ENCODE measurements around the gene RAB11FIP4. TPM values are rescaled to one million over a fixed set of nuclear protein-coding genes. Genes with fewer than 3 reads are reported as not detected.

RAB11FIP4 gene
- total RNA-seq, 3 donors from 2014 or later (not counting 1 experiment from before 2014, with no cell fraction given), result 81.4 to 121 (median 102) TPM

DNA sequence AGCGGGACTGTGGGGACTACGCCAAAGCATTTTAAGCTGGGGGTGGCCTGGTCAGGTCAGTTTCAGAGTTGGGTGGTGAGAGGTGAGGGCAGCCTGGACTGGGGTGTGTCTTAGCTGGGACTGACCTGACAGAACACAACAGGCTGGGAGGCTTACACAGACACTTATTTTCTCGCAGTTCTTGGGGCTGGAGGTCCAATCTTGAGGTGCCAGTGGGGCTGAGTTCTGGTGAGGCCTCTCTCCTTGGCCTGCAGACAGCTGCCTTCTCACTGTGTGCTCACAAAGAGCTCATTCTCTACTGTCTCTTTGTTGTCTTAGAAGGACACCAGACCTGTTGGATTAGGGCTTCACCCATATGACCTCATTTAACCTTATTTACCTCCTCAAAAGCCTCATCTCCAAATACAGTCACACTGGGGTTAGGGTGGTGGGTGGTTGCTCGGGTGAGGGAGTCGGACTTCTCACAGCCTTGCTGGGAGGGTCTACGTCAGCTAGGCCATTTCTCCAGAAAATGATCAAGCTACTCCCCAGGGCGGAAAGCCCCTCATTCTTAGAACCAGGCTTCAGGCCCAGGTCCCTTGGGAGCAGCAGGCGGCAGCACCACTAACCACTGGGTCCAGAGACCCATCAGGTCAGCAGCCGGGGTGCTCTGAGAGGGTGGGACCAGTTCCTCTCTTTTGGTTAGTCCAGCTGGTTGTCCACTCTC, 149.3 kb downstream of the RAB11FIP4 start:
- H3K27ac ChIP-seq (ENCODE audit: low read length), result no peak overlapping the region
- no peak overlapping the region for H3K4me3 ChIP-seq (ENCODE audit: low read length)
- H3K9me3 ChIP-seq (ENCODE audit: control insufficient read depth, insufficient read depth, low read length), result no peaks in the 10 kb centered on the region
- H3K9me3 Mint-ChIP-seq, result no peaks in the 10 kb centered on the region
- H3K27me3 ChIP-seq (ENCODE audit: control insufficient read depth, insufficient read depth, low read length), result no peaks in the 10 kb centered on the region
- TF ChIP-seq, protein P1, sequence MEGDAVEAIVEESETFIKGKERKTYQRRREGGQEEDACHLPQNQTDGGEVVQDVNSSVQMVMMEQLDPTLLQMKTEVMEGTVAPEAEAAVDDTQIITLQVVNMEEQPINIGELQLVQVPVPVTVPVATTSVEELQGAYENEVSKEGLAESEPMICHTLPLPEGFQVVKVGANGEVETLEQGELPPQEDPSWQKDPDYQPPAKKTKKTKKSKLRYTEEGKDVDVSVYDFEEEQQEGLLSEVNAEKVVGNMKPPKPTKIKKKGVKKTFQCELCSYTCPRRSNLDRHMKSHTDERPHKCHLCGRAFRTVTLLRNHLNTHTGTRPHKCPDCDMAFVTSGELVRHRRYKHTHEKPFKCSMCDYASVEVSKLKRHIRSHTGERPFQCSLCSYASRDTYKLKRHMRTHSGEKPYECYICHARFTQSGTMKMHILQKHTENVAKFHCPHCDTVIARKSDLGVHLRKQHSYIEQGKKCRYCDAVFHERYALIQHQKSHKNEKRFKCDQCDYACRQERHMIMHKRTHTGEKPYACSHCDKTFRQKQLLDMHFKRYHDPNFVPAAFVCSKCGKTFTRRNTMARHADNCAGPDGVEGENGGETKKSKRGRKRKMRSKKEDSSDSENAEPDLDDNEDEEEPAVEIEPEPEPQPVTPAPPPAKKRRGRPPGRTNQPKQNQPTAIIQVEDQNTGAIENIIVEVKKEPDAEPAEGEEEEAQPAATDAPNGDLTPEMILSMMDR (IDR thresholded peaks at IDR 0.05), result no peak
- DNase-seq (no peak), ATAC-seq (no peak)
- H3K36me3 ChIP-seq (ENCODE audit: control insufficient read depth, insufficient read depth, low read length), result no peaks in the 10 kb centered on the region
- peaks cover 0 to 5% of the 10 kb centered on the region in 2 donors for H3K4me1 Mint-ChIP-seq
- intact Hi-C loops (cut with micrococcal nuclease), result no loop called here
- no peaks in the 10 kb centered on the region for H3K27me3 Mint-ChIP-seq (ENCODE audit: low read depth in 2 of 2)
- no peak overlapping the region for H3K27ac Mint-ChIP-seq
- no peak overlapping the region for H3K4me3 Mint-ChIP-seq
- H3K4me1 ChIP-seq (ENCODE audit: control insufficient read depth, insufficient read depth, low read length), result peaks cover 27% of the 10 kb centered on the region
- 93% methylated on average over 8 of the region's 9 CpGs for WGBS (ENCODE audit: insufficient coverage)
- no peaks in the 10 kb centered on the region for H3K36me3 Mint-ChIP-seq

DNA sequence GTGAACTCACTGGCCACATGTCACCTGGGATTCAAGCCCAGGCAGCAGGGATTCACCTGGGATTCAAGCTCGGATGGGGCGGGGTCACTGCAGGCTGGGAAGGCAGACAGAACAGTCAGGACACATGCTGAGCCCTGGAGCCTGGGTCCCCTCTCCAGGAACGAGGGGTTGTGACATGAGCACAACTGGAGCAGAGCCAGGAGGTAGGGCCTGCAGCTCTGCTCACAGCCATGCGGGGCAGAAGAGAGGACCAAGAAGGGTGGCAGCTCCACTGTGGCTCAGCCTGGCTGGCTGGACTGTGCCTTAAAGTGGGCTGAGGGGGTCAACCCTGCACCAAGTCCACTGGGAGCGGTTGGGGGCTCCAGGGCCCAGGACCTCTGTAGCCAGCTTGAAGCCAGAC, 150.1 kb downstream of the RAB11FIP4 start:
- WGBS (ENCODE audit: insufficient coverage), result 87% methylated on average over 5 of the region's 5 CpGs
- Histone ChIP-seq H3K27me3 (ENCODE audit: control insufficient read depth, insufficient read depth, low read length) (no peaks in the 10 kb centered on the region), H3K4me1 (ENCODE audit: control insufficient read depth, insufficient read depth, low read length) (peaks cover 19% of the 10 kb centered on the region), H3K4me3 (ENCODE audit: low read length) (no peak overlapping the region), H3K27ac (ENCODE audit: low read length) (no peak overlapping the region), H3K9me3 (ENCODE audit: control insufficient read depth, insufficient read depth, low read length) (no peaks in the 10 kb centered on the region), H3K36me3 (ENCODE audit: control insufficient read depth, insufficient read depth, low read length) (no peaks in the 10 kb centered on the region)
- DNase-seq (no peak), ATAC-seq (no peak)
- Mint-ChIP-seq H3K36me3 (no peaks in the 10 kb centered on the region), H3K27ac (no peak overlapping the region), H3K4me3 (no peak overlapping the region), H3K27me3 (ENCODE audit: low read depth in 2 of 2) (no peaks in the 10 kb centered on the region), H3K9me3 (no peaks in the 10 kb centered on the region), H3K4me1 (peaks cover 0 to 5% of the 10 kb centered on the region in 2 donors)
- intact Hi-C loops (cut with micrococcal nuclease), result no loop called here
- TF ChIP-seq, protein P1 (IDR thresholded peaks at IDR 0.05), result no peak

DNA sequence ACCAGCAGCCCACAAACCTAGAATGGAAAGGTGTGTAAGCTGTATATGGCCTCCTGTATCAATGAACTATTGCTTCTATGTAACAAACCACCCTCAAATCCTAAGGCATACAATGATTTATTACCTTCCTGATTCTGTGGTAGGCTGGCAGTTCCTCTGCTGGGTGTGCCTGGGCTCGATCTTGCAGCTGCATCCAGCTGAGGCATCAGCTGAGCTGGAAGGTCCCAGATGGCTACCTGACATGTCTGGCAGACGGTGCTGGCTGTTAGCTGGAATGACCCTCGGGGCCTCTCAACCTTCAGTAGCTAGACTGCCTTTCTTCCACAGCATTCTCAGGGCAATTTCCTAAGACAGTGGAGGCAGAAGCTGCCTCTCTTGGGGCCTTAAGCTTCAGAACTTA, 152.7 kb downstream of the RAB11FIP4 start:
- Histone ChIP-seq H3K27ac (ENCODE audit: low read length) (no peak overlapping the region), H3K4me3 (ENCODE audit: low read length) (no peak overlapping the region), H3K4me1 (ENCODE audit: control insufficient read depth, insufficient read depth, low read length) (peaks cover 6% of the 10 kb centered on the region), H3K9me3 (ENCODE audit: control insufficient read depth, insufficient read depth, low read length) (no peaks in the 10 kb centered on the region), H3K27me3 (ENCODE audit: control insufficient read depth, insufficient read depth, low read length) (no peaks in the 10 kb centered on the region), H3K36me3 (ENCODE audit: control insufficient read depth, insufficient read depth, low read length) (no peaks in the 10 kb centered on the region)
- H3K27ac Mint-ChIP-seq, result no peak overlapping the region
- ATAC-seq (no peak), DNase-seq (no peak)
- WGBS (ENCODE audit: insufficient coverage), result 23% methylated on average over 3 of the region's 3 CpGs
- H3K4me3 Mint-ChIP-seq, result no peak overlapping the region
- H3K9me3 Mint-ChIP-seq, result no peaks in the 10 kb centered on the region
- H3K36me3 Mint-ChIP-seq, result no peaks in the 10 kb centered on the region
- H3K27me3 Mint-ChIP-seq (ENCODE audit: low read depth in 2 of 2), result no peaks in the 10 kb centered on the region
- TF ChIP-seq, protein P1 (IDR thresholded peaks at IDR 0.05), result no peak
- H3K4me1 Mint-ChIP-seq, result peaks cover 0 to 5% of the 10 kb centered on the region in 2 donors
- intact Hi-C loops (cut with micrococcal nuclease), result no loop called here

DNA sequence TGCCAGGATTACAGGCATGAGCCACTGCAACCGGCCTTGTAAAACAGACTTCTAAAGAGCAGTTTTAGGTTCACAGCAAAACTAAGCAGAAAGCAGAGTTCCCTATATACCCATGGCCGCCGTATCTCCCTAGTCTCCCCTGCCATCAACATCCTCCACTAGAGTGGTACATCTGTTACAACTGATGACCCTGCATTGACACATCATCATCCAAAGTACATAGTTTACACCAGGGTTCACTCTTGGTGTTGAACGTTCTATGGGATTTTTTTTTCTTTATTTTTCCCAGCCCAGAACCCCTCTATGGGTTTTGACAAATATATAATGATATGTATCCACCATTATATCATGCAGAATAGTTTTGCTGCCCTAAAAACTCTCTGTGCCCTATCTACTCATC, 155.2 kb downstream of the RAB11FIP4 start:
- Mint-ChIP-seq H3K9me3 (no peaks in the 10 kb centered on the region), H3K27ac (no peak overlapping the region), H3K27me3 (ENCODE audit: low read depth in 2 of 2) (no peaks in the 10 kb centered on the region), H3K4me1 (peaks cover 9 to 17% of the 10 kb centered on the region in 2 donors), H3K36me3 (no peaks in the 10 kb centered on the region), H3K4me3 (no peak overlapping the region)
- 97% methylated on average over 3 of the region's 4 CpGs for WGBS (ENCODE audit: insufficient coverage)
- no peak for ATAC-seq
- Histone ChIP-seq H3K27me3 (ENCODE audit: control insufficient read depth, insufficient read depth, low read length) (no peaks in the 10 kb centered on the region), H3K36me3 (ENCODE audit: control insufficient read depth, insufficient read depth, low read length) (no peaks in the 10 kb centered on the region), H3K9me3 (ENCODE audit: control insufficient read depth, insufficient read depth, low read length) (no peaks in the 10 kb centered on the region), H3K4me1 (ENCODE audit: control insufficient read depth, insufficient read depth, low read length) (peaks cover 12% of the 10 kb centered on the region), H3K27ac (ENCODE audit: low read length) (no peak overlapping the region), H3K4me3 (ENCODE audit: low read length) (no peak overlapping the region)
- no peak for DNase-seq
- TF ChIP-seq, protein P1 (IDR thresholded peaks at IDR 0.05), result no peak
- intact Hi-C loops (cut with micrococcal nuclease), result no loop called here

Measured in natural killer cell (primary cell).